HepG2 (cell line): ENCODE data around the gene SLC28A1. TPM values are rescaled to one million over a fixed set of nuclear protein-coding genes. Genes with fewer than 3 reads are reported as not detected.

Source experiments
- AGO2 ChIP-seq: fragments of 200-400 bp; formaldehyde crosslinking; optimal IDR thresholded peaks from 2 replicates; pipeline ENCODE3; 2017; ENCODE audit warnings: mild to moderate bottlenecking, low read depth, low read length, moderate library complexity
- ATF1 ChIP-seq: IDR thresholded peaks from 2 replicates; pipeline ENCODE4 v1.6.1; 2016; ENCODE audit warnings: mild to moderate bottlenecking, control low read depth
- CAMTA2 ChIP-seq: sonication (generic); formaldehyde crosslinking; IDR thresholded peaks from 2 replicates; pipeline ENCODE4 v1.4.0; 2020; ENCODE audit warnings: mild to moderate bottlenecking, missing genetic modification reagents, borderline replicate concordance
- CREBL2 ChIP-seq: sonication (generic); formaldehyde crosslinking; IDR thresholded peaks from 2 replicates; pipeline ENCODE4 v1.8.1; 2023; ENCODE audit warnings: missing genetic modification reagents, mild to moderate bottlenecking, borderline replicate concordance
- HOXA9 ChIP-seq: sonication (generic); formaldehyde crosslinking; IDR thresholded peaks from 2 replicates; pipeline ENCODE4 v1.8.1; 2022; ENCODE audit warnings: missing genetic modification reagents, mild to moderate bottlenecking, moderate library complexity, borderline replicate concordance
- JUN ChIP-seq: sonication (generic); formaldehyde crosslinking; IDR thresholded peaks from 2 replicates; pipeline ENCODE4 v1.4.0; 2020; ENCODE audit warnings: mild to moderate bottlenecking, missing genetic modification reagents
- JUND ChIP-seq: sonication (generic); formaldehyde crosslinking; IDR thresholded peaks from 2 replicates; pipeline ENCODE4 v1.8.0; 2022; ENCODE audit warnings: mild to moderate bottlenecking, missing genetic modification reagents
- NR2C2 ChIP-seq: sonication (generic); formaldehyde crosslinking; IDR thresholded peaks from 2 replicates; pipeline ENCODE4 v1.4.0; 2020; ENCODE audit warnings: missing genetic modification reagents, mild to moderate bottlenecking, moderate library complexity, borderline replicate concordance
- RBFOX2 ChIP-seq: fragments of 200-400 bp; formaldehyde crosslinking; IDR thresholded peaks from 2 replicates; pipeline ENCODE4 v1.6.1; 2017; ENCODE audit warnings: low read depth, mild to moderate bottlenecking, low read length
- RELA ChIP-seq: sonication (generic); formaldehyde crosslinking; IDR thresholded peaks from 2 replicates; pipeline ENCODE4 v1.4.0; 2020; ENCODE audit warnings: missing genetic modification reagents
- RXRA ChIP-seq: sonication (generic); formaldehyde crosslinking; IDR thresholded peaks from 2 replicates; pipeline ENCODE4 v1.5.1; 2020; ENCODE audit warnings: missing genetic modification reagents
- SNRNP70 ChIP-seq: fragments of 200-400 bp; formaldehyde crosslinking; IDR thresholded peaks from 2 replicates; pipeline ENCODE4 v1.6.1; 2017; ENCODE audit warnings: mild to moderate bottlenecking, low read depth, low read length, moderate library complexity
- THAP11 ChIP-seq: IDR thresholded peaks from 2 replicates; pipeline ENCODE4 v1.6.1; 2016; ENCODE audit warnings: missing biosample characterization, missing genetic modification reagents
- ZFX ChIP-seq: sonication (generic); formaldehyde crosslinking; IDR thresholded peaks from 2 replicates; pipeline ENCODE4 v1.4.0; 2020; ENCODE audit warnings: mild to moderate bottlenecking, low read depth, missing genetic modification reagents, moderate library complexity
- ZGPAT ChIP-seq: IDR thresholded peaks from 2 replicates; pipeline ENCODE4 v1.6.1; 2016; ENCODE audit warnings: mild to moderate bottlenecking
- ZMAT3 ChIP-seq: sonication (generic); formaldehyde crosslinking; conservative IDR thresholded peaks from 2 replicates; pipeline ENCODE4 v1.7.0; 2021; ENCODE audit warnings: missing genetic modification reagents
- ZNF607 ChIP-seq: sonication (generic); formaldehyde crosslinking; IDR thresholded peaks from 2 replicates; pipeline ENCODE4 v1.5.1; 2020; ENCODE audit warnings: missing genetic modification reagents, mild to moderate bottlenecking, borderline replicate concordance
- ZNF850 ChIP-seq: sonication (generic); formaldehyde crosslinking; conservative IDR thresholded peaks from 2 replicates; pipeline ENCODE4 v1.9.0; 2021; ENCODE audit warnings: mild to moderate bottlenecking, missing genetic modification reagents
- polyA plus RNA-seq, 8 experiments: library from polyadenylated mRNA; depleted of rRNA in 3 of 8; stranded (reverse) in 7 of 8; unstranded in 1 of 8; fragments of >200 nt; fragmentation: Illumina TruSeq in 4 of 8; extraction: Trizol in 4 of 8; gene quantifications; 2 replicates each; pipeline versions ENCODE4 v1.2.1 to v1.2.3, GENCODE V29; 2011 to 2016; ENCODE audit warnings: low read depth in 4 of 8, missing spikeins in 1 of 8, mixed read lengths in 1 of 8; ENCODE audit not compliant: insufficient read depth in 1 of 8
- total RNA-seq, 5 experiments: library from RNA; depleted of rRNA; stranded (reverse); fragments of >200 nt; fragmentation: Illumina TruSeq; extraction: Trizol; gene quantifications; 2 replicates each; pipeline ENCODE4 v1.2.3, GENCODE V29; 2016; ENCODE audit warnings: low read depth in 1 of 5
- TF ChIP-seq, protein P1 (sequence below): IDR thresholded peaks from 2 replicates; pipeline ENCODE4 v1.6.1; 2012; ENCODE audit warnings: inconsistent platforms
- TF ChIP-seq, protein P2 (sequence below): sonication (generic); formaldehyde crosslinking; IDR thresholded peaks from 2 replicates; pipeline ENCODE4 v1.9.0; 2021; ENCODE audit warnings: missing genetic modification reagents, mild to moderate bottlenecking, borderline replicate concordance
- TF ChIP-seq, protein P3 (sequence below): sonication (generic); formaldehyde crosslinking; IDR thresholded peaks from 2 replicates; pipeline ENCODE4 v1.4.0; 2020; ENCODE audit warnings: missing genetic modification reagents, borderline replicate concordance

Gene SLC28A1
- total and polyA plus RNA-seq, 2 of the 13 experiments (the other 11 are each of a cell fraction or from before 2014, with no cell fraction given), result 0.31 to 5.8 TPM

DNA sequence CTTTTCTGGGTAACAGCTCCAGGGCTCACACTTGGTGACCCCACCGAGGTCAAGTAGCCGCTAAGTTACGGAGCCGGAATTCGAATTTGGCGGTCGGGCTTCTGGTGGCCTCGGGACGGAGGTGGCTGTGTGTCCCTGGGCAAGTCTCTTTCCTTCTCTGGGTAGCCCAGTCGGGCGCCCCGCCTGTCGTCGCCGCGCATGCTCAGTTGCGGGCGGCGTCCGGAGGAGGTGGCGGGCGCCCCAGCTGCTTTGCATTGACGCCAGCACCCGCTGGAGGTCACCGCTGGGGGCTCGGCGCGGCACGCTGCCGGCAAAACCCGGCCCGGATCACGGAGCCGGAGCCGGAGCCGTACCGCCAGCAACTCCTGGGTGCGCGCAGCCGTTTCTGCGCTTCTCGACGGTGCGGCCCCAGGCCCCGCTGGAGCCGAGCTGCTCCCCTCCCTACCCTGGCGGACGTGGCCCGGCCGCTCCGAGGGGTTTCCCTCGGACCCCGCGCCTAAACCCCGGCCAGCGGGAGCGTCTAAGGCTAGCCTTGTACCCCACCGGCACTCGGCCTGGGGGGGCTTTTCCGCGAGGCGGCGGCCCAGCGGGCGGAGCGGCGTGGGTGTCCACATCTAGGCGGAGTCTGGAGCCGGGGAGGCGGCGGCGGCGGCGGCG lies 96.7 kb downstream of the SLC28A1 start (continued):
- TF ChIP-seq CREBL2 (CRISPR knock-in tag), result no peak
- TF ChIP-seq CAMTA2 (CRISPR knock-in tag), result no peak
- TF ChIP-seq, protein P1, sequence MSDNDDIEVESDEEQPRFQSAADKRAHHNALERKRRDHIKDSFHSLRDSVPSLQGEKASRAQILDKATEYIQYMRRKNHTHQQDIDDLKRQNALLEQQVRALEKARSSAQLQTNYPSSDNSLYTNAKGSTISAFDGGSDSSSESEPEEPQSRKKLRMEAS, result peak; percentile 79
- TF ChIP-seq ZFX (CRISPR knock-in tag), result peak; percentile 49
- TF ChIP-seq, protein P2, sequence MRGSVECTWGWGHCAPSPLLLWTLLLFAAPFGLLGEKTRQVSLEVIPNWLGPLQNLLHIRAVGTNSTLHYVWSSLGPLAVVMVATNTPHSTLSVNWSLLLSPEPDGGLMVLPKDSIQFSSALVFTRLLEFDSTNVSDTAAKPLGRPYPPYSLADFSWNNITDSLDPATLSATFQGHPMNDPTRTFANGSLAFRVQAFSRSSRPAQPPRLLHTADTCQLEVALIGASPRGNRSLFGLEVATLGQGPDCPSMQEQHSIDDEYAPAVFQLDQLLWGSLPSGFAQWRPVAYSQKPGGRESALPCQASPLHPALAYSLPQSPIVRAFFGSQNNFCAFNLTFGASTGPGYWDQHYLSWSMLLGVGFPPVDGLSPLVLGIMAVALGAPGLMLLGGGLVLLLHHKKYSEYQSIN (CRISPR knock-in tag), result 0 out of 2 replicates have a peak, but pooled peaks have one; percentile 74
- TF ChIP-seq THAP11 (CRISPR knock-in tag), result peak; percentile 73
- TF ChIP-seq RELA, result no peak
- TF ChIP-seq SNRNP70, result no peak
- TF ChIP-seq ZNF607, result peak; percentile 90
- TF ChIP-seq ZMAT3 (CRISPR knock-in tag), result peak; percentile 79; the same call in 1 of the 2 replicates
- TF ChIP-seq RBFOX2, result peak; percentile 72
- TF ChIP-seq AGO2, result peak; percentile 41
- TF ChIP-seq, protein P3, sequence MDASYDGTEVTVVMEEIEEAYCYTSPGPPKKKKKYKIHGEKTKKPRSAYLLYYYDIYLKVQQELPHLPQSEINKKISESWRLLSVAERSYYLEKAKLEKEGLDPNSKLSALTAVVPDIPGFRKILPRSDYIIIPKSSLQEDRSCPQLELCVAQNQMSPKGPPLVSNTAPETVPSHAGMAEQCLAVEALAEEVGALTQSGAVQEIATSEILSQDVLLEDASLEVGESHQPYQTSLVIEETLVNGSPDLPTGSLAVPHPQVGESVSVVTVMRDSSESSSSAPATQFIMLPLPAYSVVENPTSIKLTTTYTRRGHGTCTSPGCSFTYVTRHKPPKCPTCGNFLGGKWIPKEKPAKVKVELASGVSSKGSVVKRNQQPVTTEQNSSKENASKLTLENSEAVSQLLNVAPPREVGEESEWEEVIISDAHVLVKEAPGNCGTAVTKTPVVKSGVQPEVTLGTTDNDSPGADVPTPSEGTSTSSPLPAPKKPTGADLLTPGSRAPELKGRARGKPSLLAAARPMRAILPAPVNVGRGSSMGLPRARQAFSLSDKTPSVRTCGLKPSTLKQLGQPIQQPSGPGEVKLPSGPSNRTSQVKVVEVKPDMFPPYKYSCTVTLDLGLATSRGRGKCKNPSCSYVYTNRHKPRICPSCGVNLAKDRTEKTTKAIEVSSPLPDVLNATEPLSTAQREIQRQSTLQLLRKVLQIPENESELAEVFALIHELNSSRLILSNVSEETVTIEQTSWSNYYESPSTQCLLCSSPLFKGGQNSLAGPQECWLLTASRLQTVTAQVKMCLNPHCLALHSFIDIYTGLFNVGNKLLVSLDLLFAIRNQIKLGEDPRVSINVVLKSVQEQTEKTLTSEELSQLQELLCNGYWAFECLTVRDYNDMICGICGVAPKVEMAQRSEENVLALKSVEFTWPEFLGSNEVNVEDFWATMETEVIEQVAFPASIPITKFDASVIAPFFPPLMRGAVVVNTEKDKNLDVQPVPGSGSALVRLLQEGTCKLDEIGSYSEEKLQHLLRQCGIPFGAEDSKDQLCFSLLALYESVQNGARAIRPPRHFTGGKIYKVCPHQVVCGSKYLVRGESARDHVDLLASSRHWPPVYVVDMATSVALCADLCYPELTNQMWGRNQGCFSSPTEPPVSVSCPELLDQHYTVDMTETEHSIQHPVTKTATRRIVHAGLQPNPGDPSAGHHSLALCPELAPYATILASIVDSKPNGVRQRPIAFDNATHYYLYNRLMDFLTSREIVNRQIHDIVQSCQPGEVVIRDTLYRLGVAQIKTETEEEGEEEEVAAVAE (CRISPR knock-in tag), result no peak
- peak; percentile 93 for TF ChIP-seq ZNF850 (CRISPR knock-in tag)
- peak; percentile 93 for TF ChIP-seq NR2C2 (CRISPR knock-in tag)
- TF ChIP-seq JUND (CRISPR knock-in tag), result 0 out of 2 replicates have a peak, but pooled peaks have one; percentile 41
- TF ChIP-seq ATF1 (CRISPR knock-in tag), result no peak
- TF ChIP-seq RXRA (CRISPR knock-in tag), result peak; percentile 89
- TF ChIP-seq JUN (CRISPR knock-in tag), result no peak; the same call in 1 of the 2 replicates
- no peak for TF ChIP-seq HOXA9
- TF ChIP-seq ZGPAT, result peak; percentile 87; the same call in 1 of the 2 replicates
